HT1080 (cell line): Measurements from ENCODE around the gene TRPM5. TPM values are rescaled to one million over a fixed set of nuclear protein-coding genes. Genes with fewer than 3 reads are reported as not detected.
"Not testable (repeated sequence)": the region's sequence is repeated elsewhere in the genome, so short reads cannot be mapped to it uniquely, and the experiment has no call there.

ENCODE experiments used
- DNase-seq: peaks from one replicate; pipeline ENCODE4 v3.0.0-alpha.2; 2015; ENCODE audit warnings: low read depth
- polyA plus RNA-seq, 2 experiments: library from polyadenylated mRNA; depleted of rRNA; stranded (reverse); fragments of >200 nt; gene quantifications; 2 replicates each; pipeline ENCODE4 v1.2.3, GENCODE V29; 2015
- total RNA-seq: library from RNA; depleted of rRNA; stranded (reverse); fragments of >200 nt; shearing (Covaris generic); gene quantifications from 2 replicates; pipeline ENCODE4 v1.2.3, GENCODE V29; 2014; rRNA removed

Gene TRPM5
- 0.05 TPM in 1 of 2 replicates, not detected in the other for total RNA-seq
- polyA plus RNA-seq (2015; cell fraction: cytosol; rRNA removed): not detected in 2 replicates
- polyA plus RNA-seq (2015; cell fraction: nucleus; rRNA removed): 0.05 TPM in 1 of 2 replicates, not detected in the other

- no peak for DNase-seq
These were observed at the start of gene TRPM5 for GRCh38 chr11:2443881-2444820. TSS of gene TRPM5 (minus strand) at chr11:2444514. CDS start at chr11:2423036, 21,478 bp downstream.

GRCh38 chr11:2489083-2489482, 44.8 kb upstream of the TRPM5 start:
- DNase-seq: no peak

GRCh38 chr11:2488004-2488403, 43.7 kb upstream of the TRPM5 start:
- DNase-seq: no peak

GRCh38 chr11:2484576-2485125, 40.3 kb upstream of the TRPM5 start:
- no peak for DNase-seq

- DNase-seq: no peak
These were observed 39.1 kb upstream of the TRPM5 start for GRCh38 chr11:2483426-2483825.

GRCh38 chr11:2482745-2483144, 38.4 kb upstream of the TRPM5 start:
- DNase-seq: no peak

- no peak for DNase-seq
These were observed 37.9 kb upstream of the TRPM5 start for GRCh38 chr11:2482204-2482603.

- DNase-seq: no peak
These were observed 36.9 kb upstream of the TRPM5 start for GRCh38 chr11:2481253-2481652.

- no peak for DNase-seq
These were observed 36.5 kb upstream of the TRPM5 start for GRCh38 chr11:2480874-2481220.

- DNase-seq: not testable (repeated sequence)
These were observed 36.0 kb upstream of the TRPM5 start for GRCh38 chr11:2480067-2480873.

- DNase-seq: no peak
These were observed 33.6 kb upstream of the TRPM5 start for GRCh38 chr11:2477936-2478335.

GRCh38 chr11:2477254-2477653, 32.9 kb upstream of the TRPM5 start:
- DNase-seq: no peak

GRCh38 chr11:2475136-2475918, 31.0 kb upstream of the TRPM5 start:
- no peak for DNase-seq

- DNase-seq: no peak
These were observed 30.0 kb upstream of the TRPM5 start for GRCh38 chr11:2474059-2474901.

- no peak for DNase-seq
These were observed 29.2 kb upstream of the TRPM5 start for GRCh38 chr11:2473361-2474058.

GRCh38 chr11:2472428-2473186, 28.3 kb upstream of the TRPM5 start:
- no peak for DNase-seq

GRCh38 chr11:2471804-2472096, 27.4 kb upstream of the TRPM5 start:
- no peak for DNase-seq

GRCh38 chr11:2471048-2471803, 26.9 kb upstream of the TRPM5 start:
- no peak for DNase-seq
